ENCODE measurements around the gene MGLL.

MGLL gene

DNA sequence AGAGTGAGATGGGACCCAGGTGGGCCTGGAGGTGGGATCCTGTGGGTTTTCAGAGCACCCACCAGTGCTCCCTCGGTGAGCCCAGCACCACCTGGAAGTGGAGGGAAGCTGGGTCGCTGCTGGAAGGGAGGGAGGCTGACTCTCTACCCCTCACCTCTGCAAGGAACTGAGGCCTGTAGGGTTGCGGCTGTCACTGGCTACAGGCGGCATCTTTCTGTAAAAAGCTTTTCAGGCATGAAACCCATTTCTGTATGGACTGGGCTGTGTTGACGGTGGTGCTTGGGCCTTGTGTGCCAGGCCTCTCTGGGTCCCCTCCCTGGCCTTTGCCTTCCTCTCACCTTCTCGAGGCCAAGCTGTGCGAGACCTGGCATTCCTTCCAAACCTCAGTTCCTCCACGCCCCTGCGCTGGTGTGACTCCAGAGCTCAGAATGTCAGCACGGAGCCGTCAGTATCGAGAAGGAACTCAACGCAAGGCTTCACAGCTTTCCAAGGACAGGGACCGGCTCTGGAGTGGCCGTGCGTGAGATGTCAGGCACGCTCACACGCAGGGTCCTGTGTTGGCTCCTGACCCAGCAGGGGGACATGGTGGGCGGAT, 133.0 kb downstream of the MGLL start:
- H3K27me3 ChIP-seq (ENCODE audit: insufficient read depth, low read length), result peaks cover 3% of the 10 kb centered on the region; the same call in 1 of the 2 replicates
- H4K20me1 ChIP-seq (ENCODE audit: insufficient read depth, low read length), result no peaks in the 10 kb centered on the region
- no peak for TF ChIP-seq EZH2 (IDR thresholded peaks at IDR 0.05; ENCODE audit: borderline replicate concordance, low read length)
- TF ChIP-seq, protein P1, sequence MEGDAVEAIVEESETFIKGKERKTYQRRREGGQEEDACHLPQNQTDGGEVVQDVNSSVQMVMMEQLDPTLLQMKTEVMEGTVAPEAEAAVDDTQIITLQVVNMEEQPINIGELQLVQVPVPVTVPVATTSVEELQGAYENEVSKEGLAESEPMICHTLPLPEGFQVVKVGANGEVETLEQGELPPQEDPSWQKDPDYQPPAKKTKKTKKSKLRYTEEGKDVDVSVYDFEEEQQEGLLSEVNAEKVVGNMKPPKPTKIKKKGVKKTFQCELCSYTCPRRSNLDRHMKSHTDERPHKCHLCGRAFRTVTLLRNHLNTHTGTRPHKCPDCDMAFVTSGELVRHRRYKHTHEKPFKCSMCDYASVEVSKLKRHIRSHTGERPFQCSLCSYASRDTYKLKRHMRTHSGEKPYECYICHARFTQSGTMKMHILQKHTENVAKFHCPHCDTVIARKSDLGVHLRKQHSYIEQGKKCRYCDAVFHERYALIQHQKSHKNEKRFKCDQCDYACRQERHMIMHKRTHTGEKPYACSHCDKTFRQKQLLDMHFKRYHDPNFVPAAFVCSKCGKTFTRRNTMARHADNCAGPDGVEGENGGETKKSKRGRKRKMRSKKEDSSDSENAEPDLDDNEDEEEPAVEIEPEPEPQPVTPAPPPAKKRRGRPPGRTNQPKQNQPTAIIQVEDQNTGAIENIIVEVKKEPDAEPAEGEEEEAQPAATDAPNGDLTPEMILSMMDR (IDR thresholded peaks at IDR 0.05; ENCODE audit: low read length), result no peak
- no peaks in the 10 kb centered on the region for H3K9me2 ChIP-seq (ENCODE audit: low read depth, low read length)
- no peak overlapping the region for H3K9ac ChIP-seq (ENCODE audit: low read length)
- H3K36me3 ChIP-seq (ENCODE audit: insufficient read depth, low read length), result no peaks in the 10 kb centered on the region
- H3K4me3 ChIP-seq (ENCODE audit: low read depth, low read length, poor library complexity, severe bottlenecking), result no peak overlapping the region
- H2AFZ ChIP-seq (ENCODE audit: low read length), result no peak overlapping the region
- H3F3A ChIP-seq (ENCODE audit: insufficient read depth, low read length), result no peaks in the 10 kb centered on the region
- no peaks in the 10 kb centered on the region for H3K4me1 ChIP-seq (ENCODE audit: insufficient read depth, low read length, severe bottlenecking)
- H3K27ac ChIP-seq (ENCODE audit: low read depth, low read length, poor library complexity, severe bottlenecking), result no peak overlapping the region
- H3K4me2 ChIP-seq (ENCODE audit: low read length), result no peak overlapping the region
- no peaks in the 10 kb centered on the region for H3K9me3 ChIP-seq (ENCODE audit: low read length)
- H3K79me2 ChIP-seq (ENCODE audit: insufficient read depth, low read length), result no peaks in the 10 kb centered on the region

GRCh38 chr3:127688416-127689265, 133.7 kb downstream of the MGLL start:
- no peak overlapping the region for H3K4me2 ChIP-seq (ENCODE audit: low read length)
- H3K9me2 ChIP-seq (ENCODE audit: low read depth, low read length), result no peaks in the 10 kb centered on the region
- H3K4me3 ChIP-seq (ENCODE audit: low read depth, low read length, poor library complexity, severe bottlenecking), result no peak overlapping the region
- H3K36me3 ChIP-seq (ENCODE audit: insufficient read depth, low read length), result no peaks in the 10 kb centered on the region
- peaks cover 3% of the 10 kb centered on the region; the same call in 1 of the 2 replicates for H3K27me3 ChIP-seq (ENCODE audit: insufficient read depth, low read length)
- no peak overlapping the region for H3K9ac ChIP-seq (ENCODE audit: low read length)
- H3K27ac ChIP-seq (ENCODE audit: low read depth, low read length, poor library complexity, severe bottlenecking), result no peak overlapping the region
- no peaks in the 10 kb centered on the region for H3F3A ChIP-seq (ENCODE audit: insufficient read depth, low read length)
- H3K4me1 ChIP-seq (ENCODE audit: insufficient read depth, low read length, severe bottlenecking), result no peaks in the 10 kb centered on the region
- H4K20me1 ChIP-seq (ENCODE audit: insufficient read depth, low read length), result no peaks in the 10 kb centered on the region
- no peaks in the 10 kb centered on the region for H3K79me2 ChIP-seq (ENCODE audit: insufficient read depth, low read length)
- H2AFZ ChIP-seq (ENCODE audit: low read length), result no peak overlapping the region
- TF ChIP-seq, protein P1 (IDR thresholded peaks at IDR 0.05; ENCODE audit: low read length), result no peak
- no peak for TF ChIP-seq EZH2 (IDR thresholded peaks at IDR 0.05; ENCODE audit: borderline replicate concordance, low read length)
- H3K9me3 ChIP-seq (ENCODE audit: low read length), result no peaks in the 10 kb centered on the region

DNA sequence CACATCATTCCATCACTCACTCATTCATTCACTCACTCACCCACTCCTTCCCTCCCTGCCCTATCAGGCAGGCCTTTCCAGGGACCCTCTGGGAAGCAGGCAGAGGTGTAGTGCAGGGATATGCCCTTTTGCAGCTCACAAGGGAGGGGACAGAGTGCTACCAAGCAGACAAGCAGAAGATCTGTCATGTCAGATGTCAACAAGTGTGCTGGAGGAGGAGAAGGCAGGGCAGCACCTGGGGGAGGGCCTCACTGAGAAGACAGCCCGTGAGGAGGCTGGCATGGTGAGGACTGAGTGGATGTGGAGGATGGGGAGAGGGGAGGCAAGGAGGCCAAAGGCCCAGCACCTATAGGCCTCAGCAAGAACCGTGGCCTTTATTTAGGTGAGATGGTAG, 134.3 kb downstream of the MGLL start:
- Histone ChIP-seq H3F3A (ENCODE audit: insufficient read depth, low read length) (no peaks in the 10 kb centered on the region), H3K9me2 (ENCODE audit: low read depth, low read length) (no peaks in the 10 kb centered on the region), H3K4me2 (ENCODE audit: low read length) (no peak overlapping the region), H4K20me1 (ENCODE audit: insufficient read depth, low read length) (no peaks in the 10 kb centered on the region), H3K9ac (ENCODE audit: low read length) (no peak overlapping the region), H3K27me3 (ENCODE audit: insufficient read depth, low read length) (peaks cover 3% of the 10 kb centered on the region; the same call in 1 of the 2 replicates), H3K4me3 (ENCODE audit: low read depth, low read length, poor library complexity, severe bottlenecking) (no peak overlapping the region), H3K79me2 (ENCODE audit: insufficient read depth, low read length) (no peaks in the 10 kb centered on the region), H3K27ac (ENCODE audit: low read depth, low read length, poor library complexity, severe bottlenecking) (no peak overlapping the region), H2AFZ (ENCODE audit: low read length) (no peak overlapping the region), H3K9me3 (ENCODE audit: low read length) (no peaks in the 10 kb centered on the region), H3K4me1 (ENCODE audit: insufficient read depth, low read length, severe bottlenecking) (no peaks in the 10 kb centered on the region), H3K36me3 (ENCODE audit: insufficient read depth, low read length) (no peaks in the 10 kb centered on the region)
- no peak for TF ChIP-seq EZH2 (IDR thresholded peaks at IDR 0.05; ENCODE audit: borderline replicate concordance, low read length)
- TF ChIP-seq, protein P1 (IDR thresholded peaks at IDR 0.05; ENCODE audit: low read length), result no peak

Measured in OCI-LY1 (cell line).